Stimulated activated CD4-positive, alpha-beta T cell treated with anti-CD3 and anti-CD28 coated beads, TNF-alpha, amount 100 ng/mL, for 1 hour (primary cell): ENCODE data around the gene CDYL.
"Not testable (repeated sequence)": the region's sequence is repeated elsewhere in the genome, so short reads cannot be mapped to it uniquely, and the experiment has no call there.

ENCODE experiments used
- DNase-seq, 3 donors: peaks; one replicate each; pipeline ENCODE4 v3.0.0-alpha.2; 2020; ENCODE audit warnings: low read depth in 3 of 3, low spot score in 1 of 3

CDYL gene

GRCh38 chr6:4987432-4987831 is 211.2 kb downstream of the CDYL start:
- DNase-seq = no peak

- DNase-seq = no peak
These were observed 218.5 kb downstream of the CDYL start for GRCh38 chr6:4994741-4995140.

GRCh38 chr6:4997862-4998261 is 221.7 kb downstream of the CDYL start:
- DNase-seq = no peak

GRCh38 chr6:4999586-4999985 is 223.4 kb downstream of the CDYL start:
- DNase-seq = no peak

GRCh38 chr6:5003604-5004372 is 227.6 kb downstream of the CDYL start, which contains the start of gene RPP40:
TSS of gene RPP40 (minus strand) at chr6:5004037. CDS start at chr6:5004002, 35 bp downstream.
- DNase-seq = peak; percentile 94 to 98 (median 95)

- DNase-seq = no peak
These were observed 228.3 kb downstream of the CDYL start for GRCh38 chr6:5004373-5005037.

- DNase-seq = not testable (repeated sequence)
These were observed 228.8 kb downstream of the CDYL start for GRCh38 chr6:5005038-5005433.
